ENCODE data around the gene FYCO1.

FYCO1 gene

DNA sequence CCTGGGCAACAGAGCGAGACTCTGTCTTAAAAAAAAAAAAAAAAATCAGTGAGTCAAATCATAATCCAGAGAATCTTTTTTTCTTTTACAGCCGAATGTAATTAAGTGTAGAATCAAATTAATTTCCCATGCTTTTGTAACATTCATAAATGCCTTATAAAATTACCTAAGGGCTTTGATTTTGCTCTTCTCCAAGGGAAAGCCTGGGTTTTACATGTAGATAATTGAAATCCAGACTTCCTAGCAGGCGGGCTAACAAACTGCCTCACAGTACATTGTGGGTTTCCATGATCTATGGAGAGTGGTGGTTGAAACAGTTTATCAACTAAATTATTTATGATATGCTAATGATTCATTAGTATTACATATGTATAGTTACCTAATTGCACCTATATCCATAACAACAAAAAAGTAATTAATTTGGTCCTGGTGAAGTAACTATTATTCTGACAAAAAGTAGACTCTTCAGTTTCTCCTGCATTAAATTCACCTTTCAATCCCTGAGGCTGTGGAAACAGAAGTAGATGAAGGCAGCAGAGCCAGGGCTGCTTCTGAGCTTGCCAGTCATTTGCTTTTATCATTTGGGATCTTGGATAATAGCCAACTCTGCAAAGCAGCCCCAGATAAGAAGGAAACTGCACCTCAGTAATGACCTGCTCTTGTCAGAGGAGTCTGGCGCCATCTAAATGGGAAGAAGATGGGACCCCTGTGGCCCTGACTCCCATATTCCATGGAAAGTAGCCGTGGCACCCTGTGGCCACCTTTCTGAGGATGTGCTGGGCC, 99.7 kb downstream of the FYCO1 start:
- H3K27ac ChIP-seq = no peak overlapping the region
- no peak for DNase-seq (ENCODE audit: low read depth, low spot score)

- DNase-seq (ENCODE audit: low read depth, low spot score) = no peak
- H3K27ac ChIP-seq = no peak overlapping the region
These were observed 101.6 kb downstream of the FYCO1 start for GRCh38 chr3:45894015-45894414.

DNA sequence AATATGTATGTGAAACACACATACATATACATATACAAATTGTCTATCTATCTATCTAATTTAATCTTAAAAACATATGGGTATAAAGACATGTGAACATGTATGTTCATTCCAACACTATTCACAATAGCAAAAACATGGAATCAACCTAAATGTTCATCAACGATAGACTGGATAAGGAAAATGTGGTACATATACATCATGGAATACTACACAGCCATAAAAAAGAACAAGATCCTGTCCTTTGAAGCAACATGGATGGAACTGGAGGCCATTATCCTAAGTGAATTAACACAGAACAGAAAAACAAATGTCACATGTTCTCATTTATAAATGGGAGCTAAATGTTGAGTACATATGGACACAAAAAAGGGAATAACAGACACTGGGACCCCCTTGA, 103.5 kb downstream of the FYCO1 start:
- no peak overlapping the region for H3K27ac ChIP-seq
- DNase-seq (ENCODE audit: low read depth, low spot score) = no peak

DNA sequence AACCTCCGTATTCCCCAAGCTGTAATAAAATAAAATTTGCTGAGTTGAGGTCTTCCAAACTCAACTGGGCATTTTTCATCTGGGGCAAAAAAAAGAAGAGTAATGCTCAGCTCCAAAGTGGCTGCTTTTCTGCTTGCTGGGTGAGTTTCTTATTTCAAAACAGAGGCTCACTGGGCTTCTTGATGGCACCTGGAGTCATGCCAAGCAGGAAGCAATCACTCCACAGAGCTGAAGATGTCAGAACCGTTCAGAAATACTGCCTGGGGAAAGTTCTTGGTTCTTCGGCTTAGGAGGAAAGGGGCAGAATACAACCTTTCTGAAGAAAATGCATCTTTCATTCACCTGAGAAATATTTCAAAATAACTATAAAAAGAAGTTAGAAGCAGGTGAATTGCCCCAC, 105.2 kb downstream of the FYCO1 start:
- H3K27ac ChIP-seq = no peak overlapping the region
- DNase-seq (ENCODE audit: low read depth, low spot score) = no peak

- DNase-seq (ENCODE audit: low read depth, low spot score) = no peak
- no peak overlapping the region for H3K27ac ChIP-seq
These were observed 106.3 kb downstream of the FYCO1 start for GRCh38 chr3:45889337-45889736.

DNA sequence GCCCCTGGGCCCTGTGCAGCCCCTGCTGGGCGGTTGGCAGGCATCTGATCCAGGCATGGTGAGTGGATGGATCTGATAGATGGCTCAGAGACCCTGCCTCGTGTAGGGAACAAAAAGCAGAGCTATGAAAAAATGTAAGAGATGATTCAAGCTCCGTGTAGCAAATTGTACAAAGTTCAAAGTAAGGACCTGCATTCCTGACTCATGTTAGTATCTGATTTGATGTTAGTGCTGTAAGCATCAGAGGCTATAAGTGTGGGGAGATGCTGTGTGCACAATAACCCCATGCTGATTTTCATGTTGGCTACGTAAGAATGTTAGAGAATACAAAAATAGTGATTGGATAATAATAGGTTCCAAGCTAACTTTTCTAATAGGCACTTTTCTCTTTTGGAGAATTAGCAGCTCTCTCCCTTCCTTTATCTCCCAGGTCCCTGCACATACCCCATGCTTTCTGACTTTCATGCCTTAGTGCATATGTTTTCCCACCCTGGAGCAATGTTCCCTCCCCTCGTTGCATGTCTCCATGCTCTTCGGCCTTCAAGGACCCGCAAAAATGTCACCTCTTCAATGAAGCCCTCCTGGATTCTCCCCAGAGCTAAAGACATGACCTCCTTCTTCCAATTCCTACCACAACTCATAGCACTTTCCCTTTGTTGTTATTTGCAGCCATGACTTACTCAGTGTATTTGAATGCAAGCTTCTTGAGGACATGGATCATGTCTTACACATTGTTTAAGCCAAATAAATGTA, 107.7 kb downstream of the FYCO1 start:
- no peak for DNase-seq (ENCODE audit: low read depth, low spot score)
- H3K27ac ChIP-seq = no peak overlapping the region

DNA sequence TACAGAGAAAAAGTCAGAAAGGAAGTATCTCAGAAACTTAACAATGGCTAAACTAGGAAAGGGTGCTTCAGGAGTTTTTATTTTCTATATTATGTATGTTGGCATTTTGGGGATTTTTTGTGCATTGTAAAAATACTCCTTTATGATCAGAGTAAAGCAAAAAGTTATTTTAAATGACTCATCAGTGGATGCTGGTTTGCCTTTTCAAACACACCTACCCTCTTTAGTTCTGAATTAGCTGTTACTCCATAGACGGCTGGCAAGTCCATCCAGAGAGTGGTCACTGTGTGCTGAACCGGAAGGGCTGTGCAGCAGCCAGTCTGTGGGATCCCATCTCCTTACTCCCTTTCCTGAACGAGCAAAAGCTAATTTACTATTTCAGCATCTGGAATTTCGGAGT, 108.3 kb downstream of the FYCO1 start:
- no peak overlapping the region for H3K27ac ChIP-seq
- no peak for DNase-seq (ENCODE audit: low read depth, low spot score)

DNA sequence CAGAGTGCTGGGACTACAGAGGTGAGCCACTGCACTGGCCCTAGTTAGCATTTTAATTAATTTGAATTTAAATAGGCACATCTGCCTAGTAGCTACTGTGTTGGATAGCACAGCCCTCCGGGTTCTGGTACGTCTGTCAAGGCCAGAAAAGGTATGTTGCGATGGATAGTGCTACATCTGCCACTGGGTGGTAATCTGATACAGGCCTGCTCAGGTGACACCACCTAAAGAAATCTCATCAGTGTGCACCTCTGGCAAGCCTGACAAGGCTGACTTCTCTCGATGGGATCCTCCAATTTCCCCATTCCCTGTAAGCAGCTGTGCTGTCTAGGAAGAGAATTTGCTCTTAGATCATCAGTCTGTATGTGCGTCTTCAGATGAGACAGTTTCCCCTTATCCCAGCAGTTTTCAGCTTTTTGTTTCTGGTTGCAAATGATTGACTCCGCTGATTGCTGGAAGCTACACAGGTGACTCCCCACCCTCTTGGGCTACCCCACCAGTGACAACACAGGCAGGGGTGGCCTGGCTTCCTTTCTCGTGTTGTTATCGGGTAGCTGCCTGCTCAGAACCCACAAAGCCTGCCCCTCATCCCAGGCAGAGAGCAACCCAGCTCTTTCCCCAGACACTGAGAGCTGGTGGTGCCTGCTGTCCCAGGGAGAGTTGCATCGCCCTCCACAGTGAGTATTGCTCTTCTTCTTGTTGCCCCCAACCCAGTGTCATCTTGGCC, 109.5 kb downstream of the FYCO1 start, which contains the start of gene CCR9:
TSS of gene CCR9 (plus strand) at position 565 of the 727 bp plus-strand sequence. CDS start 8,391 bp downstream, outside the sequence.
- no peak for DNase-seq (ENCODE audit: low read depth, low spot score)
- H3K27ac ChIP-seq = no peak within 1 kb of the TSS

- H3K27ac ChIP-seq = no peak overlapping the region
- no peak for DNase-seq (ENCODE audit: low read depth, low spot score)
These were observed 111.0 kb downstream of the FYCO1 start for GRCh38 chr3:45884368-45885201.

GRCh38 chr3:45881078-45882022, 114.3 kb downstream of the FYCO1 start:
- H3K27ac ChIP-seq = no peak overlapping the region
- DNase-seq (ENCODE audit: low read depth, low spot score) = peak; percentile 51

DNA sequence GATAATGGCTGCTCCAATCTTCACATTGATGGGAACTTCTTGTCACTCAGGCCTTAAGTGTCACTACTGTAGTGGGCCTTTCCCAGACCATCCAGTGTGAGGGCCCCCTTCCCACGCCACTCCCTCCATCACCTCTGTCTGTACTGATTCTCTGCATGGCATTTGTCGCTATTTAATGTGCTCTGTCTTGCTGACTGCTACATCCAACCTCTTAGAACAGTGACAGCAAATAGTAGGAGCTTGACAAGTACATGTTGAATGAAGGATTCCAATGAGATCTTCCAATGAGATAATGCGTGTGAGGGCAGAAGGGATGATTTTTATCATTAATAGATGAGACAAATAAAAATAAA, 114.9 kb downstream of the FYCO1 start:
- no peak overlapping the region for H3K27ac ChIP-seq
- DNase-seq (ENCODE audit: low read depth, low spot score) = no peak

- DNase-seq (ENCODE audit: low read depth, low spot score) = no peak
- no peak overlapping the region for H3K27ac ChIP-seq
These were observed 117.5 kb downstream of the FYCO1 start for GRCh38 chr3:45878124-45878523.

- no peak overlapping the region for H3K27ac ChIP-seq
- no peak for DNase-seq (ENCODE audit: low read depth, low spot score)
These were observed 120.8 kb downstream of the FYCO1 start for GRCh38 chr3:45874677-45875346.

DNA sequence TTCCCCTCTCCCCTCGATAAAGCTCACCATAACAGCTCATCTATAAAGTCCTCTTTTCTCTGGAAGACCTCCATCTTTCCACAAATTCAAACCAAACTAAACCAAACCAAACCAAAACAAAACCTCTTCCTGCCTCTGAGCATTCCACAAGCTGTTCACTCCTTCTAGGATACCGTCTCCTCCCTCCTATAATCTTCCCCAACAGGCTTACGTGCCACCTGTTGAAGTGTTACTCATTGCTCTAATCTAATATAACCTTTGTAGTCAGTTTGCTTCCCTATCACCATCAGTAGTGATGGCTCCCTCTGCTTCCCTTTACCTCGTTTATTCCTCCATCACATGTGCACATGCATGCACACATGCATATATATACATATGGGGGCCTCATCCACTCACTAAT, 122.0 kb downstream of the FYCO1 start:
- H3K27ac ChIP-seq = no peak overlapping the region
- DNase-seq (ENCODE audit: low read depth, low spot score) = no peak

- no peak overlapping the region for H3K27ac ChIP-seq
- DNase-seq (ENCODE audit: low read depth, low spot score) = no peak
These were observed 122.6 kb downstream of the FYCO1 start for GRCh38 chr3:45873036-45873435.

DNA sequence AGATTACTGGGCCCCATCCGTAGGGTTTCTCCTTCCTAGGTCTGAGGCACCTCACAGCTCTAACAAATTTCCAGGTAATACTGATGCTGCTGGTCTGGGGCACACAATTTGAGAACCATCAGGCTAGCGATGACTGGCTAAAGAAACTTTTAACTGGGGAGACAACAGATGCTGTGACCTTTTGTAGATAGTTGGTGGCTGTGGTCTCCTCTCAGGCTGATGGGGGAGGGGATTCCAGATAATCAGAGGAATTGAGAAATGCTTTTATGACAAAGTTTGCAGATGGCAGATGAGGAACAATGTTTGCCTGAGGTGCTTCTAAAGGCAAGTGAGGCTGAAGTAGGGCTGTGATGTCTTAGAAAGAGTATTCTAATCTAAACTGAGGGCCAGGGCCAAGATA, 123.1 kb downstream of the FYCO1 start:
- no peak overlapping the region for H3K27ac ChIP-seq
- no peak for DNase-seq (ENCODE audit: low read depth, low spot score)

DNA sequence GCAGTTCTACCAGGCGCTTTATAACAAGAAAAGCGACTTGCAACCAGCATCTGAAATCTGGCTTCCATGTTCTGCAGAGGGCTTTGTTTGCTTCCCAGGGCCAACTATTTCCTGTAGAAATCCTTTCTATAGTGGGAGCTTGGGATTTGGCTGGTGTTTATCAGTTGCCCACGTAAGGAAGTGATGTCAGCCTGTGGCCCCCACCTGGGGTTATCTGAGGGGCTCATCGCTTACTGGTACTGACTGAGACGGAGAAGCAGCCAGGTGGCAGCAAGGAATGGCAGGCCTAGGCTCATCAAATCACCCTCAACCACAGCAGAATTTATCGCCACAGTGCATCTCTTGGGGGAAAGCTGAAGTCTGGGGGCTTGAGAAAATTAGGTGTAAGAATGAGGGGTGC, 123.8 kb downstream of the FYCO1 start:
- no peak for DNase-seq (ENCODE audit: low read depth, low spot score)
- no peak overlapping the region for H3K27ac ChIP-seq

DNA sequence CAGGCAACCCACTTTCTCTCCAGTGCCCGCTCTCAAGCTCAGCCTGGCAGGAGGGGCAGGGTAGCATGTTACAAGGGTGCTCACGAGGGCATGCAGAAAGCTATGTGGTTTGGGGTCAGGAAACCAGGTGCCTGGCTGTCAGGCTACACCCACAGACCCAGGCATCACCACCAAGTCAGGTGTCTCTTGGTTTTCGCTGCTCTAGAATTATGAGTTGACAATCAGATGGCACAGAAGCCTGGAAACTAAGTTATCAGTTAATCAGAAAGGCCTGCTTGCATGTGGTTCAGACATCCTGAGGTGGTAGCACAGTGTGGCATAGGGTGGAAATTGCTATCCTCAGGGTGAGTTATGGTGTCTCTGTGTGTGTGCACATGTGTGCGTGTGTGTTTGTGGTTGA, 125.5 kb downstream of the FYCO1 start:
- no peak overlapping the region for H3K27ac ChIP-seq
- DNase-seq (ENCODE audit: low read depth, low spot score) = no peak

DNA sequence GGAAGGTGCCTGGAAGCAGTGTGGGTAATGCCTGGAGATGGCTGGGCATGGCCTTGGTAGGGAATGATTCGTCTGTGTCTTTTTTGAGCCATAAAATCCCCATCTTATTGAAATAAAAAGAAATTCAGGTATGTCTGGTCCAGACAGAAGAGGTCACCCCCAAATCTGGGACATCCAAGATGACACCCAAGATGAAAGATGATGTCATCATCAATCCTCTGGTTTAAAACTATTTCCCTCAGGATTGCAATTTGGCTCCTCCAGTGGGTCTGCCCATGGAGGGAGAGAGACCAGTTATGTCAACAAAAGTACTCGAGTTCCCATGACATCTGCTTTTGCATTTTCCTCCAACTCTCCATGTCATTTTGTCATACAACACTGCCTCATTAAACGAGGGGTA, 126.0 kb downstream of the FYCO1 start:
- no peak overlapping the region for H3K27ac ChIP-seq
- DNase-seq (ENCODE audit: low read depth, low spot score) = no peak

Data from epithelial cell of prostate (primary cell).